Measurements from ENCODE around the gene LRRC38. TPM values are rescaled to one million over a fixed set of nuclear protein-coding genes. Genes with fewer than 3 reads are reported as not detected.

LRRC38 gene
- total and polyA plus RNA-seq, 7 donors = 2.9 to 26.8 (median 7.0) TPM

- no peaks in the 10 kb centered on the region for H3K36me3 ChIP-seq (ENCODE audit: insufficient read depth in 1 of 2, low read depth in 1 of 2)
- TF ChIP-seq CTCF (IDR thresholded peaks at IDR 0.05) = no peak
- 32 to 51% (median 43%) methylated on average over 4 of the region's 4 CpGs for WGBS, 3 donors
- no peak overlapping the region for H3K4me3 ChIP-seq
- intact Hi-C loops (cut with DNase I) = no loop called here
- ATAC-seq (peak; percentile 93 to 96 (median 94)), DNase-seq (peak; percentile 58 to 75)
- H3K27ac ChIP-seq = peak overlapping the region; percentile 88
- peaks cover 16% of the 10 kb centered on the region for H3K4me1 ChIP-seq
- no peaks in the 10 kb centered on the region for H3K27me3 ChIP-seq (ENCODE audit: insufficient read depth in 3 of 3, low read length in 2 of 3)
- no peaks in the 10 kb centered on the region for H3K9me3 ChIP-seq
Measured at GRCh38 chr1:13507075-13507474, 6.7 kb downstream of the LRRC38 start.

GRCh38 chr1:13505020-13505419 lies 8.8 kb downstream of the LRRC38 start:
- no peaks in the 10 kb centered on the region for H3K36me3 ChIP-seq (ENCODE audit: insufficient read depth in 1 of 2, low read depth in 1 of 2)
- H3K4me3 ChIP-seq = peak overlapping the region; percentile 19
- DNase-seq = no peak
- peak in 1 of 4 donors; percentile 30 for ATAC-seq
- intact Hi-C loops (cut with DNase I) = no loop called here
- H3K27me3 ChIP-seq (ENCODE audit: insufficient read depth in 3 of 3, low read length in 2 of 3) = no peaks in the 10 kb centered on the region
- 6 to 26% (median 17%) methylated on average over 8 of the region's 8 CpGs for WGBS, 3 donors
- TF ChIP-seq CTCF (IDR thresholded peaks at IDR 0.05) = no peak
- H3K27ac ChIP-seq = peak overlapping the region; percentile 88
- peaks cover 16% of the 10 kb centered on the region for H3K4me1 ChIP-seq
- H3K9me3 ChIP-seq = no peaks in the 10 kb centered on the region

- Histone ChIP-seq H3K4me1 (peaks cover 18% of the 10 kb centered on the region), H3K27ac (peak overlapping the region; percentile 50), H3K9me3 (no peaks in the 10 kb centered on the region), H3K36me3 (ENCODE audit: insufficient read depth in 1 of 2, low read depth in 1 of 2) (no peaks in the 10 kb centered on the region), H3K4me3 (no peak overlapping the region), H3K27me3 (ENCODE audit: insufficient read depth in 3 of 3, low read length in 2 of 3) (no peaks in the 10 kb centered on the region)
- ATAC-seq (no peak), DNase-seq (no peak)
- intact Hi-C loops (cut with DNase I) = no loop called here
- 88 to 94% (median 92%) methylated on average over 10 of the region's 10 CpGs for WGBS, 3 donors
- TF ChIP-seq CTCF (IDR thresholded peaks at IDR 0.05) = no peak
Measured at GRCh38 chr1:13500806-13501205, 13.0 kb downstream of the LRRC38 start.

GRCh38 chr1:13499422-13499821 lies 14.4 kb downstream of the LRRC38 start:
- Histone ChIP-seq H3K4me3 (no peak overlapping the region), H3K27me3 (ENCODE audit: insufficient read depth in 3 of 3, low read length in 2 of 3) (no peaks in the 10 kb centered on the region), H3K9me3 (no peaks in the 10 kb centered on the region), H3K27ac (peak overlapping the region; percentile 50), H3K4me1 (peaks cover 18% of the 10 kb centered on the region), H3K36me3 (ENCODE audit: insufficient read depth in 1 of 2, low read depth in 1 of 2) (no peaks in the 10 kb centered on the region)
- DNase-seq (no peak), ATAC-seq (no peak)
- TF ChIP-seq CTCF (IDR thresholded peaks at IDR 0.05) = no peak
- 77 to 93% (median 87%) methylated on average over 5 of the region's 5 CpGs for WGBS, 3 donors
- intact Hi-C loops (cut with DNase I) = no loop called here

- no peak for TF ChIP-seq CTCF (IDR thresholded peaks at IDR 0.05)
- H3K27ac ChIP-seq = peak overlapping the region; percentile 50
- no peak overlapping the region for H3K4me3 ChIP-seq
- intact Hi-C loops (cut with DNase I) = no loop called here
- peaks cover 22% of the 10 kb centered on the region for H3K4me1 ChIP-seq
- DNase-seq = no peak
- H3K27me3 ChIP-seq (ENCODE audit: insufficient read depth in 3 of 3, low read length in 2 of 3) = no peaks in the 10 kb centered on the region
- ATAC-seq = no peak
- 33 to 42% (median 40%) methylated on average over 7 of the region's 7 CpGs for WGBS, 3 donors
- H3K9me3 ChIP-seq = no peaks in the 10 kb centered on the region
- H3K36me3 ChIP-seq (ENCODE audit: insufficient read depth in 1 of 2, low read depth in 1 of 2) = no peaks in the 10 kb centered on the region
Measured at GRCh38 chr1:13498553-13498952, 15.2 kb downstream of the LRRC38 start.

Data from psoas muscle (tissue), 8 donors.